LoVo (cell line): Measurements from ENCODE around the gene CTDNEP1.

Experiments used
- DNase-seq: peaks from one replicate; pipeline ENCODE4 v3.0.0-alpha.2; 2016; ENCODE audit warnings: low spot score

The CTDNEP1 gene

GRCh38 chr17:7228920-7229319 is 22.6 kb downstream of the CTDNEP1 start:
- DNase-seq = no peak

- DNase-seq = no peak
Observed at GRCh38 chr17:7226721-7227710, 24.5 kb downstream of the CTDNEP1 start.

DNA sequence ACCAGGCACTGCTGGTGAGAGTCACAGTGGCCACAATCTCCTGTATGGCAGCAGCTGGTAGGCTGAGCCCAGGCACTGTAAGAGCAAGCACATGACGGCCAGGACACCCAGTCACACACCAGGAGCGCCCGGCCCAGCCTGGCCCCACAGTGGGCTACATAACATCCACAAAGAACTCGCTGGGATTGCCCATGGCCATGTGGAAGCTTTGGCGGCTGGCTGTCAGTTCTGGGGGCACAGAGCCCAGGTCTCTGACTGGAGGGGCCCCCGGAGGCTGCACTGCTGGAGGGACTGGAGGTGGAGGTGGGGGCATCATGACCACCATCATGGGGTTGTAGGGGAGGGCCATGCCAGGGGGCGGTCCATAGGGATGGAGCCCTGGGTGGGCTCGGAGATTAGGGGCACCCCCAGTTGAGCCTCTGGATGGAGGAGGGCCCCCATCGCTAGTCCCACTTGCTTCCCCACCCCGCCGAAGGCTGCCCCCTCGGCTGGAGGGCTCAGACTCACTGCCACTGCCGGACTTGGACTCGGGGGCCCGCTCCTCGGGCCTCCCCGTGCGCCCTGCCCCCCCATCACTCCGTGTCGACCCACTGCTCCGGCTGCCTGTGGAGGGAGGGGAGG is 25.7 kb downstream of the CTDNEP1 start:
- DNase-seq = no peak

DNA sequence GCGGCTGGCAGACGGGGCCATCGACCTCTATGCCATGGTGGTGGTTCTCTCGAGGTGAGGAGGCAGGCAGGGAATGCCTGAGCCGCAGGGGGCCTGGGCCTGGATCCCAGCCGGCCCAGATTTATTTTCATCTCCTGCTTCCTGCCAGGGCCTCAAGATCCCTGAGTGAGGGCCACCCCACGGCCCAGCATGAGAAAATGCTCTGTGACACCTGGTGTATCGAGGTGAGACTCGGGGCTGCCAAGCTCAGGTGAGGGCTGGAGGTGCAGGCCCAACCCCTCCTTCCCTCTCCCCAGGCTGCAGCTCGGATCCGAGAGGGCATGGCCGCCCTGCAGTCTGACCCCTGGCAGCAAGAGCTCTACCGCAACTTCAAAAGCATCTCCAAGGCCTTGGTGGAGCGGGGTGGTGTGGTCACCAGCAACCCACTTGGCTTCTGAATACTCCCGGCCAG is 26.8 kb downstream of the CTDNEP1 start:
- DNase-seq = no peak

GRCh38 chr17:7224110-7224509 is 27.4 kb downstream of the CTDNEP1 start:
- DNase-seq = no peak

- DNase-seq = no peak
Observed at GRCh38 chr17:7223375-7223774, 28.2 kb downstream of the CTDNEP1 start.

- no peak for DNase-seq
Observed at GRCh38 chr17:7222972-7223292, 28.6 kb downstream of the CTDNEP1 start.

- no peak for DNase-seq
Observed at GRCh38 chr17:7222093-7222971, 29.2 kb downstream of the CTDNEP1 start.

GRCh38 chr17:7221278-7222092 is 30.0 kb downstream of the CTDNEP1 start:
- no peak for DNase-seq

DNA sequence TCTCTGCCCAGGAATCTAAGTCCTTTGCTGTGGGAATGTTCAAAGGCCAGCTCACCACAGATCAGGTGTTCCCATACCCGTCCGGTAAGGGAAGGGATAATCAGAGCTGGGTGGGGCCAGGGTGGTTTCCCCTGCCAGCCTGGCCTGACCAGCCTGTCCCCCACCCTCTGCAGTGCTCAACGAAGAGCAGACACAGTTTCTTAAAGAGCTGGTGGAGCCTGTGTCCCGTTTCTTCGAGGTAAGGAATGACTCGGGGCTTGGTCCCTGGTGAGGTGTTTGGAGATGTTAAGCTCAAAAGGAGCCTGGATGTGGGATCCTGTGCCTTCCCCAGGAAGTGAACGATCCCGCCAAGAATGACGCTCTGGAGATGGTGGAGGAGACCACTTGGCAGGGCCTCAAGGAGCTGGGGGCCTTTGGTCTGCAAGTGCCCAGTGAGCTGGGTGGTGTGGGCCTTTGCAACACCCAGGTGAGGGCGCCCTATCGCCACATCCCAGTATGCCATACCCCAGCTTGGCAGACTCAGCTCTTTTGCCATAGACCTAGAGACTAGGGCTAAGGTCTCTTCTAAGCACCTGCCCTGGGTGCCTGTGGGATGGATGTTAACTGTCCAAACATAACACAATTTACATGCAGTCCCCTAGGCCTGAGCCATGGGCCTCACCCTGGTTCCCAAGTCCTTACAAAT is 30.8 kb downstream of the CTDNEP1 start:
- peak; percentile 26 for DNase-seq

DNA sequence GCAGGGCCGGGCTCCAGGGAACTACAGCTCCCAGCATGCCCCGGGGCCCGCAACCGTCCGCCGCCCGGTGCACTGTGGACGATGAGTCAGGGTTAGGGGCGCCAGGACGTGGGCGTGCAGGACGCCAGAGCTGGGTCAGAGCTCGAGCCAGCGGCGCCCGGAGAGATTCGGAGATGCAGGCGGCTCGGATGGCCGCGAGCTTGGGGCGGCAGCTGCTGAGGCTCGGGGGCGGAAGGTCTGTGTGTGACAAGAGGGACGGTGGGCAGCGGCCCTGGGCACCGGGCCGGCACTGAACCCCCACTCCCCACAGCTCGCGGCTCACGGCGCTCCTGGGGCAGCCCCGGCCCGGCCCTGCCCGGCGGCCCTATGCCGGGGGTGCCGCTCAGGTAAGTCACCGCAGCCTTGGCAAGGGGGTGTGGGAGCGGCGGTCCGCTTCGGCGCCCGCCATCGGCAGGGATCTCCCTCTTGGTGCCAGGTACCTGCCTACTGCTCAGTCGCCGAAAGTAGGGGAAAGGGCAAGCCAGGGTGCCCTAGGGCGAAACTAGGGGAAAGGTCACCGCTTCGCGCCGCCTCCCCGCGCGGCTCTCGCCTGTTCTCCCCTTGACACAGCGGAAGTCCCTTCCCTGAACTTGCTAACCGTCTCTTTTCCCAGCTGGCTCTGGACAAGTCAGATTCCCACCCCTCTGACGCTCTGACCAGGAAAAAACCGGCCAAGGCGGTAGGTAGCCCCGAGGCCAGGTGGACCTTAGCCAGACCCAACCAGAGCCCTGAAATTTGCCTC is 31.5 kb downstream of the CTDNEP1 start, which contains the start of the genes ACADVL and DLG4:
TSS of gene ACADVL (plus strand) at position 127 of the 781 bp plus-strand sequence. CDS start at position 174, 47 bp downstream.
TSS of gene DLG4 (minus strand) at position 25 of the 781 bp plus-strand sequence.
- DNase-seq = peak; percentile 88

- DNase-seq = no peak
Observed at GRCh38 chr17:7219229-7219811, 32.2 kb downstream of the CTDNEP1 start.

DNA sequence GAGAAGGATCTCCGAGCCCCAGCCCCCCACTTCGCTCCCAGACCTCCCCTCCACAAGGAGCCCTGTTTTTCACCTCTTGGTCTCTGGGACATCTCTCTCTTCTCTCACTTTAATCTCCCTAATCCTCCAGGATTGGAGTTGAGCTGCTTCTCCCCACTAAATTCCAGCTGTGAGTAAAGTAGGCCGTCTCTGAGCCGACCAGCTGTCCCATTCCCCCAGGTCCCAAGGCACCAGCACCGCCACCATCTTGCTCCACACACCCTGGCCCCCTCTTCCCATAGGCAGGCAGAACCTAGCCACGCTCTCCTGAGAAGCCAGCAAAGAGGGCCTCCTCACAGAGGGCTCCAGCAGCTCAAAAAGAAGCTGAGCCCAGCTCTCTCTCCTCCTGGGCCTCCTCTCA is 32.8 kb downstream of the CTDNEP1 start:
- no peak for DNase-seq

GRCh38 chr17:7218166-7218565 is 33.4 kb downstream of the CTDNEP1 start:
- no peak for DNase-seq

GRCh38 chr17:7217113-7217987 is 34.2 kb downstream of the CTDNEP1 start:
- no peak for DNase-seq

GRCh38 chr17:7216242-7217112 is 35.1 kb downstream of the CTDNEP1 start:
- no peak for DNase-seq

DNA sequence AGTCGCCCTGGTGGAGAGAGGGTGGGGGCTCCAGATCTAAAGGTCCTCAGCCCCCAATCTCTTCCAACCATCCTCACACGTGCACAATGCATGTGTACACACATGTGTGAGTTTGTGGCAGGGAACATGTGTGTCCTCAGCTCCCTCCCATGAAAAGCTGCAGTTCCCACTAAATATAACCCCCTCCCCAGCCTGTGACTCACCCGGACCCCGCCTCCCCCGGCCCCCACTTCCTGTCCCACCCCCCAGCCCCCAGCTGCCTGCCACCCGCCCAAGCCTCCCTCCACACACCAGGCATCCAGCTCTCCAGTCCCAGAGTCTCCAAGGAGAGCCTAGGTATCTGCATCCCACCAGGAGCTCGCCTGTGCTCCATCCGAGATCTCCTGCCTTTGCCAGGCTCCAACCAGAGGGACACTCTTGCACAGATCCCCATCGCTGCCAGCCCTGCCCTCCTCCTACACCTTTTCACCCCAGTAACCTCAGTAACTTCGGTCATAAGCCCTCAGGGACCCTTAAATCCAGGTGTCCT is 35.8 kb downstream of the CTDNEP1 start:
- DNase-seq = no peak
